ENCODE results near the gene INSRR. TPM values are rescaled to one million over a fixed set of nuclear protein-coding genes. Genes with fewer than 3 reads are reported as not detected.

The INSRR gene
- total RNA-seq, 1 experiment from 2014 or later: not detected

DNA sequence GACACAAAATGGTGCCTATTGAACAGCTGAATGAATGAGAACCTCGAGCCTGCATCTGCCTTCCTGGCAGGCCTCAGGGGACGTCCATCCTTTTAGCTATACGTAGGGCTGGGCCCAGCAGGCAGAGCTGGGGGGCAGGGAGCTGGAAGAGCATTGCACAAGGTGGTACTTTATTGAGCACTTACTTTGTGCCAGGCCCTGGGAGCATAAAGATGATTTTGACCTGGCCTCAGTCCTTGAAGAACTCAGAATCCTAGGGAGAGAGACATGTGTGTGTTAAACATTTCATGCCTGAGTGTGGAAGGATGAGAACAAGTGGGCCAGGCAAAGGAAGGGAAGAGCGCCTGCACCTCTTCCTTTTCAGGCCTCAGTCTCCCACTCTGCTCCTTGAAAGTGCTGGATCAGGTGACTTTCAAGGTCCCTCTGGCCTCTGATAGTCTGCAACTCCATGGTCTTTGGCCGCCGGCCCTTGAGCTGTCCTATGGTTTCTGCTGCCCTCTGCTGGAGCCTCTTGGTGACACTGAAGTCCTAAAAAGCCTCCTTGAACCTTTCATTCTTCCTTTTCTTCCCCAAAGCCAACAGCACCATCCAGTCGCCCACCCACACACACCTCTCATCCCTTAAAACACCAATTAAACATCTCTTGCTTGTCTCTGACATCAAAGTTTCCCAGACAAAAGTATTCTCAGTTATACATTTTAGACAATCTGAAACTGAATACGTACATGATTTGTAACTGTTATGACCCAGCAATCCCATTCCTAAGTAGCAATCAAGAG lies 31.1 kb upstream of the INSRR start:
- peak; percentile 90 for DNase-seq
- Histone ChIP-seq H3K4me2 (ENCODE audit: low read depth, low read length, poor library complexity, severe bottlenecking) (no peak overlapping the region), H3K27me3 (ENCODE audit: low read length) (no peaks in the 10 kb centered on the region), H3K9ac (ENCODE audit: low read length) (0 out of 2 replicates have a peak overlapping the region, but pooled peaks have one; percentile 13), H3K79me2 (ENCODE audit: low read length) (no peaks in the 10 kb centered on the region), H3K27ac (ENCODE audit: low read length) (no peak overlapping the region), H3K9me2 (replicated peaks; ENCODE audit: insufficient read depth, low read length) (no peaks in the 10 kb centered on the region), H3K4me1 (ENCODE audit: low read length) (peaks cover 4% of the 10 kb centered on the region), H3K4me3 (ENCODE audit: low read length) (no peak overlapping the region), H4K20me1 (ENCODE audit: insufficient read depth, low read depth, low read length) (no peaks in the 10 kb centered on the region), H2AFZ (ENCODE audit: low read length) (peak overlapping the region; percentile 62), H3K36me3 (ENCODE audit: insufficient read depth, low read length) (no peaks in the 10 kb centered on the region), H3K9me3 (ENCODE audit: low read length) (no peaks in the 10 kb centered on the region)

DNA sequence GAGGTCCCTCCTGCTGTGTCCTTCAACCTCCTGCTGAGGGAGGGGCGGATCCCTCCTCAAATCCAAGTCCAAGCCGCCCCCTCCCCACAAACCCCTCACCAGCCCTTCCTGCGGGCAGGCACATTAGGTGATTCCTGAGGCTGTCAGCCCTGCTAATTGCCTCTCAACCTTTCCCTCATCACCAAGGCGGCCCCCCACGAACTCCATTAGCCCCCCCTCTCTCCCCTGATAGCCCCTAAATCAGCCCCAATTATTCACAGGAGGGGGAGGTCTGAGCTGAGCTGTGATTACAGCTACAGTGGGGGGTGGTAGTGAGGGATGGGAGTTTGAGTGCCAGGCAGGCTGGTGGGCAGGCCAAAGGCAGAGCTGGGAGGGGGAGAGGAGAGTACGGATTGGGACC lies 28.8 kb upstream of the INSRR start:
- Histone ChIP-seq H3K4me1 (ENCODE audit: low read length) (peaks cover 4% of the 10 kb centered on the region), H3K4me3 (ENCODE audit: low read length) (no peak overlapping the region), H3K9ac (ENCODE audit: low read length) (no peak overlapping the region), H3K36me3 (ENCODE audit: insufficient read depth, low read length) (no peaks in the 10 kb centered on the region), H3K9me3 (ENCODE audit: low read length) (no peaks in the 10 kb centered on the region), H2AFZ (ENCODE audit: low read length) (no peak overlapping the region), H3K79me2 (ENCODE audit: low read length) (no peaks in the 10 kb centered on the region), H3K27me3 (ENCODE audit: low read length) (no peaks in the 10 kb centered on the region), H4K20me1 (ENCODE audit: insufficient read depth, low read depth, low read length) (no peaks in the 10 kb centered on the region), H3K9me2 (replicated peaks; ENCODE audit: insufficient read depth, low read length) (no peaks in the 10 kb centered on the region), H3K27ac (ENCODE audit: low read length) (no peak overlapping the region), H3K4me2 (ENCODE audit: low read depth, low read length, poor library complexity, severe bottlenecking) (no peak overlapping the region)
- DNase-seq: no peak

DNA sequence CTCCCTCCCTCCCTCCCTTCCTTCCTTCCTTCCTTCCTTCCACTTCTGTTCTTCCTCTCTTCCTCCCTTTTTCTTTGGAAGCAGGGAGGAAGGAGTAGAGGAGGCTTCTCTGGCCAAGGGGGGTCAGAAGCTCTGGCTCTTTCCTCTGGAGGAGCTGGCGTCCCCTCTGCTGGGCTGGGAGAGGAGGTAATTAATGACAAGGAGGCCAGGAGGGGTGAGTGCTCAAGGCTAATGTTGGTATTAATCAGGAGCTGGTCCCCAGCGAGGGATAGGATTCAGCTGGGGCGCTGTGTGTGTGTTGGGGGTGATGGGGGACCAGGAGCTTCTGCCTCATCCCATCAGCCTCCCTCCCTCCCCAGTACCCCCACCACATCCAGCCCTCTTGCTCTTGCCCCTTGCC lies 28.4 kb upstream of the INSRR start:
- H2AFZ ChIP-seq (ENCODE audit: low read length): no peak overlapping the region

DNA sequence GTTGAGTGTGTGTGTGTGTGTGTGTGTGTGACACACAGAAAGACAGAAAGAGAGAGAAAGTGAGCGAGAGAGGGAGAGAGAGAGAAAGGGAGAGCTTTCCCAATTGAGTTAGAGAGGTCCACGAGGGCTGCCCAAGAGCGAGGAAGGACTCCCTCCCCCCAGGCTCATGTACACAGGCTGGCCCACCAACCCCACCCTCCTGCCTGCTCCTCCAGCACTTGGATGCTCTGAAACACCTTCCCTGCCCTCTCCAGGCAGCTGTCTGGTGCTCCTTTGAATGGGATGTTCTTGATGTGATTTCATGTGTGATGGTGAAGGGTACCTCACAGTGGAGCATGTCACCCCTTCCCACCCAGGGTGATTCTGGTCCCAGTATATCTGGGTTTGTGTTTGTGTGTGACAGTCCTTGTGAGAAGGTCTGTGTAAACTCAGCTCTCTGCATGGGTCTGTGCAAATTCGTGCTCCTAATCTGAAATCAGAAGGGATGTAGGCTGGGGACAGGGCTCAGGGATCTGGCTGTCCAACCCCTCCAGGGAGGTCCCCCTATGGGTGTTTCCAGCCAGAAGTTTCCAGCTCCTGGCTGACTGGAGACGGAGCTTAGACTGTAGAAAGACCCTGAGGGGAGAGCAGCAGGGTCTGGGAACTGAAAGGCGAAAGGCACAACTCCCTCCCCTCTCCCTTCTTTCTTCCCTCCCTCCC lies 27.8 kb upstream of the INSRR start:
- no peaks in the 10 kb centered on the region for H3K27me3 ChIP-seq (ENCODE audit: low read length)
- no peaks in the 10 kb centered on the region for H3K79me2 ChIP-seq (ENCODE audit: low read length)
- no peak overlapping the region for H3K27ac ChIP-seq (ENCODE audit: low read length)
- no peak overlapping the region for H2AFZ ChIP-seq (ENCODE audit: low read length)
- no peaks in the 10 kb centered on the region for H3K9me2 ChIP-seq (replicated peaks; ENCODE audit: insufficient read depth, low read length)
- no peak overlapping the region for H3K4me2 ChIP-seq (ENCODE audit: low read depth, low read length, poor library complexity, severe bottlenecking)
- peaks cover 4% of the 10 kb centered on the region for H3K4me1 ChIP-seq (ENCODE audit: low read length)
- no peaks in the 10 kb centered on the region for H3K9me3 ChIP-seq (ENCODE audit: low read length)
- H3K9ac ChIP-seq (ENCODE audit: low read length): no peak overlapping the region
- H4K20me1 ChIP-seq (ENCODE audit: insufficient read depth, low read depth, low read length): no peaks in the 10 kb centered on the region
- no peaks in the 10 kb centered on the region for H3K36me3 ChIP-seq (ENCODE audit: insufficient read depth, low read length)
- H3K4me3 ChIP-seq (ENCODE audit: low read length): no peak overlapping the region
- no peak for DNase-seq

More for the DNA sequence above, 28.4 kb upstream of the INSRR start:
- Histone ChIP-seq H3K79me2 (ENCODE audit: low read length) (no peaks in the 10 kb centered on the region), H3K4me1 (ENCODE audit: low read length) (peaks cover 4% of the 10 kb centered on the region), H3K36me3 (ENCODE audit: insufficient read depth, low read length) (no peaks in the 10 kb centered on the region), H3K27me3 (ENCODE audit: low read length) (no peaks in the 10 kb centered on the region), H3K27ac (ENCODE audit: low read length) (no peak overlapping the region), H3K9me3 (ENCODE audit: low read length) (no peaks in the 10 kb centered on the region), H3K9ac (ENCODE audit: low read length) (no peak overlapping the region), H4K20me1 (ENCODE audit: insufficient read depth, low read depth, low read length) (no peaks in the 10 kb centered on the region), H3K4me2 (ENCODE audit: low read depth, low read length, poor library complexity, severe bottlenecking) (no peak overlapping the region), H3K4me3 (ENCODE audit: low read length) (no peak overlapping the region), H3K9me2 (replicated peaks; ENCODE audit: insufficient read depth, low read length) (no peaks in the 10 kb centered on the region)
- no peak for DNase-seq

DNA sequence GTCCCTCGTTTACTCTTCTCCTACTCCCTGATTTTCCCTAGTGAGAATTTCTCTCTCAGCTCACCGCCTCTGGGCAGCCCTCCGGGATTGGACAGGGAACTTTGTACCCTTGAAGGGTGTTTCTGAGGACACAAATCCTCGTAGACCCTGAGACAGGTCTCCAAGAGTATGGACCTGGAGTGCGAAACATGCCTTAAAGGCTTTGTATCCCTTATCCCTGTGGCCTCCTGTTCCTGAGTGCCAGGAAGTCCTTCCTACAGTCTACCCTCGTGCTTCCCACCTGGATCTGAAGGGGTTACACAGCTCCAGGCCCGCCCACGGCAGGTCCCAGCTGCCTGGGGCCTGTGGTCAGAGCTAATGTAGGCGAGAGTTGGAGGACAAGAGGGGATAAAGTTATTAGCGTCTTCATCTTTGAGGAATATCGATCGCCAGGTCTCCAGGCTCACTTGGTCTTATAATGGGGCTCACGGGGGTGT lies 27.0 kb upstream of the INSRR start:
- no peaks in the 10 kb centered on the region for H3K36me3 ChIP-seq (ENCODE audit: insufficient read depth, low read length)
- H3K27me3 ChIP-seq (ENCODE audit: low read length): no peaks in the 10 kb centered on the region
- no peak for DNase-seq
- no peaks in the 10 kb centered on the region for H3K9me3 ChIP-seq (ENCODE audit: low read length)
- no peak overlapping the region for H3K9ac ChIP-seq (ENCODE audit: low read length)
- H3K79me2 ChIP-seq (ENCODE audit: low read length): no peaks in the 10 kb centered on the region
- no peaks in the 10 kb centered on the region for H3K9me2 ChIP-seq (replicated peaks; ENCODE audit: insufficient read depth, low read length)
- H3K4me3 ChIP-seq (ENCODE audit: low read length): no peak overlapping the region
- no peaks in the 10 kb centered on the region for H4K20me1 ChIP-seq (ENCODE audit: insufficient read depth, low read depth, low read length)
- peaks cover 4% of the 10 kb centered on the region for H3K4me1 ChIP-seq (ENCODE audit: low read length)
- no peak overlapping the region for H3K4me2 ChIP-seq (ENCODE audit: low read depth, low read length, poor library complexity, severe bottlenecking)
- no peak overlapping the region for H3K27ac ChIP-seq (ENCODE audit: low read length)
- H2AFZ ChIP-seq (ENCODE audit: low read length): no peak overlapping the region

DNA sequence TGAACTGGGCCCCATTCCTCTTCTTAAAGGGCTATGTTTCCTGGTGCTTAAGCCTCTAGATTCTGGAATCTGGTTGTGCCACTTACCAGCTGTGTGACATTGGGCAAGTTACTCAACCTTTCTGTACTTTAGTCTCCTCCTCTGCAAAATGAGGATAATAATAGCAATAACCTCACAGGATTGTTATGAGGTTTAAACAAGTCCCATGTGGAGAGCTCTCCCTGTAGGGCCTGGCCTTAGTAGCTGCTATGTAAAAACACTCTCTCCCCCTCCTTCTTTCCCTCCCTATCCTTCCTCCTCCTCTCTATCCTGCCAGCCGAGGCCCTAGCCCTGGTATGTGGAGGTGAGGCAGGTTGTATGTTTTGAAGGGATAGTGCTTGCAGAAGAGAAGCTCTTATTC lies 26.4 kb upstream of the INSRR start:
- Histone ChIP-seq H3K79me2 (ENCODE audit: low read length) (no peaks in the 10 kb centered on the region), H3K27me3 (ENCODE audit: low read length) (no peaks in the 10 kb centered on the region), H3K4me3 (ENCODE audit: low read length) (no peak overlapping the region), H3K9ac (ENCODE audit: low read length) (no peak overlapping the region), H3K36me3 (ENCODE audit: insufficient read depth, low read length) (no peaks in the 10 kb centered on the region), H3K27ac (ENCODE audit: low read length) (no peak overlapping the region), H4K20me1 (ENCODE audit: insufficient read depth, low read depth, low read length) (no peaks in the 10 kb centered on the region), H3K9me2 (replicated peaks; ENCODE audit: insufficient read depth, low read length) (no peaks in the 10 kb centered on the region), H2AFZ (ENCODE audit: low read length) (no peak overlapping the region), H3K4me2 (ENCODE audit: low read depth, low read length, poor library complexity, severe bottlenecking) (no peak overlapping the region), H3K9me3 (ENCODE audit: low read length) (no peaks in the 10 kb centered on the region), H3K4me1 (ENCODE audit: low read length) (peaks cover 4% of the 10 kb centered on the region)
- DNase-seq: no peak

DNA sequence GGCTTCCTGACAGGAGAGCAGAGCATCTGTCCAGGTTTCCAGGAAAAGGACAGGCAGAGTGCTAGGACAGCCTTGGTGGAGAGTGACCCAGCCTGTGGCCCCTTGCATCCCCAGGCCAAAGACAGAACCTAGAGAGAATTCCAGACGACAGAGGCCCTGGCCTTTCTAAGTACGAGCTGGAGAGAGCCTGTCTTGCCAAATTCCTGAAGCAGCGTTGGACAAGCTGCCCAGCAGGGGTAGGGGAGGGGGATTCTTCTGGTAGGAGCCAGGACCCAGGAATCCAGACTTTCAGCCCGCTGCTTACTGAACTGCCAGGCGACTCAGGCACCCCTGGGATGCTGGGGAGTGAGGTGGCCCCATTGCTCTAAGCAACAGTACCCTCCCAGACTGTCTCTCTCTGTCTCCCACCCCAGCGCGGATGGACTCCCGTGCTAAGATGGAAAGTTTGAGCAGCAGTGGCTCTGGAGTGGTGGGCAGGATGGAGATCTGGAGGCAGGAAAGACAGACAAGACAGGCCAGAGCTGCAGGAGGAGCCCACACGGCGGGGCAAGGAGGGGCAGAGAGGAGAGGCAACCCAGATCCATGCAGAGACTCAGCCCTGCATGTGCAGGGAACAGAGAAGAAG lies 25.8 kb upstream of the INSRR start:
- Histone ChIP-seq H3K27me3 (ENCODE audit: low read length) (no peaks in the 10 kb centered on the region), H3K9me3 (ENCODE audit: low read length) (no peaks in the 10 kb centered on the region), H3K4me3 (ENCODE audit: low read length) (no peak overlapping the region), H4K20me1 (ENCODE audit: insufficient read depth, low read depth, low read length) (no peaks in the 10 kb centered on the region), H2AFZ (ENCODE audit: low read length) (no peak overlapping the region), H3K79me2 (ENCODE audit: low read length) (no peaks in the 10 kb centered on the region), H3K4me2 (ENCODE audit: low read depth, low read length, poor library complexity, severe bottlenecking) (no peak overlapping the region), H3K36me3 (ENCODE audit: insufficient read depth, low read length) (no peaks in the 10 kb centered on the region), H3K27ac (ENCODE audit: low read length) (no peak overlapping the region), H3K4me1 (ENCODE audit: low read length) (peaks cover 2% of the 10 kb centered on the region), H3K9ac (ENCODE audit: low read length) (no peak overlapping the region), H3K9me2 (replicated peaks; ENCODE audit: insufficient read depth, low read length) (no peaks in the 10 kb centered on the region)
- DNase-seq: no peak

DNA sequence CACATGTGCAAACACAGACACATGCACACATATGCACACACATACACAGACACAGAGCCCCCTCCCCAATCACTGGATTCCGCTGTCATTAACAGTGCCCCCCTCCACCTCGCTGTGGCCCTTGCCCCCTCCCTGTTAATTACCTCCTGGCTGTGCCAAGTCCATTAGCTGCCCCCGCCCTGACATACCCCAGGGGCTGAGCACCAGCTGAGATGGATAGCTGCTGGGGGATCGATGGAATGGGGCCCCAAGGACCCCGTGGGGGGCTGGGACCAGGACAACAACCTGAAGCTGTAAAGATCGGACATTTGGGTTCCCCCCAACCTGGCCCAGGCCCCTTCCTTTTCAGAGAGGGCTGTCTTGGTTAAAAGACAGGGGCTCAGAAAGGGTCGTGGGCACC lies 25.0 kb upstream of the INSRR start:
- Histone ChIP-seq H3K79me2 (ENCODE audit: low read length) (no peaks in the 10 kb centered on the region), H2AFZ (ENCODE audit: low read length) (no peak overlapping the region), H3K4me1 (ENCODE audit: low read length) (no peaks in the 10 kb centered on the region), H3K27ac (ENCODE audit: low read length) (no peak overlapping the region), H3K9me3 (ENCODE audit: low read length) (no peaks in the 10 kb centered on the region), H3K4me2 (ENCODE audit: low read depth, low read length, poor library complexity, severe bottlenecking) (no peak overlapping the region), H3K36me3 (ENCODE audit: insufficient read depth, low read length) (no peaks in the 10 kb centered on the region), H3K27me3 (ENCODE audit: low read length) (no peaks in the 10 kb centered on the region), H3K9me2 (replicated peaks; ENCODE audit: insufficient read depth, low read length) (no peaks in the 10 kb centered on the region), H3K9ac (ENCODE audit: low read length) (no peak overlapping the region), H4K20me1 (ENCODE audit: insufficient read depth, low read depth, low read length) (no peaks in the 10 kb centered on the region), H3K4me3 (ENCODE audit: low read length) (no peak overlapping the region)
- no peak for DNase-seq

Data from Karpas-422 (cell line).